Thyroid gland (tissue), 4 donors: ENCODE results near the gene P2RX1. TPM values are rescaled to one million over a fixed set of nuclear protein-coding genes. Genes with fewer than 3 reads are reported as not detected.

Experiments used
- DNase-seq, 2 donors: peaks; one replicate each; pipeline ENCODE4 v3.0.0-alpha.2; 2019
- H3K27ac ChIP-seq, 3 donors: fragments of 200-600 bp; sonication (generic); 1 replicate in 2 of 3; 2 replicates in 1 of 3; pipeline ENCODE4 v1.5.1; 2016 to 2019; ENCODE audit warnings: mild to moderate bottlenecking in 1 of 3, moderate library complexity in 1 of 3
- H3K27me3 ChIP-seq: fragments of 200-600 bp; sonication (generic); one replicate; pipeline ENCODE4 v1.5.1; 2019
- H3K36me3 ChIP-seq, 2 donors: fragments of 200-600 bp; sonication (generic); one replicate each; pipeline ENCODE4 v1.5.1; 2016 to 2019
- H3K4me1 ChIP-seq, 2 donors: fragments of 200-600 bp; sonication (generic); one replicate each; pipeline ENCODE4 v1.5.1; 2017 to 2019
- H3K4me3 ChIP-seq, 3 donors: fragments of 200-600 bp; sonication (generic); replicated peaks in 1 of 3; 1 replicate in 2 of 3; 2 replicates in 1 of 3; pipeline ENCODE4 v1.5.1; 2016; ENCODE audit warnings: mild to moderate bottlenecking in 1 of 3
- H3K9me3 ChIP-seq: fragments of 200-600 bp; sonication (generic); one replicate; pipeline ENCODE4 v1.5.1; 2017
- CTCF ChIP-seq, 6 experiments: fragments of 200-600 bp in 3 of 6; fragments of 450-650 bp in 3 of 6; sonication (generic) in 3 of 6; IDR thresholded peaks; one replicate each; pipeline ENCODE4 v1.5.1; 2016 to 2019; ENCODE audit warnings: antibody characterized with exemption in 6 of 6, mild to moderate bottlenecking in 2 of 6, inconsistent platforms in 1 of 6, moderate library complexity in 1 of 6
- POLR2A ChIP-seq, 2 donors: fragments of 450-650 bp; IDR thresholded peaks; one replicate each; pipeline ENCODE4 v1.6.1; 2017; ENCODE audit warnings: antibody characterized with exemption in 2 of 2, mild to moderate bottlenecking in 2 of 2, moderate library complexity in 1 of 2
- WGBS, 2 donors: methylation state at CpG; one replicate each; pipeline ENCODE4 v1.1.5; 2017; 5-methylcytosine and 5-hydroxymethylcytosine counted together
- intact Hi-C: fragments of 100-400 bp; cut with DNase I; formaldehyde crosslinking; loops from one replicate; pipeline ENCODE4 v1.15.1; 2023
- total RNA-seq, 4 donors: library from RNA; depleted of rRNA; stranded (reverse); fragments of >200 nt; gene quantifications; one replicate each; pipeline ENCODE4 v1.2.3, GENCODE V29; 2016

Gene P2RX1
- total RNA-seq, 4 donors from 2014 or later: 0.11 to 0.54 (median 0.21) TPM; not detected in 1

- Histone ChIP-seq H3K27ac (no peak overlapping the region), H3K4me1 (peaks cover 3 to 22% of the 10 kb centered on the region in 2 donors), H3K9me3 (no peaks in the 10 kb centered on the region), H3K4me3 (no peak overlapping the region), H3K36me3 (peaks cover 0 to 7% of the 10 kb centered on the region in 2 donors), H3K27me3 (no peaks in the 10 kb centered on the region)
- intact Hi-C loops: no loop called here
- TF ChIP-seq CTCF (IDR thresholded peaks at IDR 0.05) (no peak), POLR2A (IDR thresholded peaks at IDR 0.05) (no peak)
- WGBS, 2 donors: 44 to 58% methylated on average over 2 to 3 of the region's 4 CpGs
- DNase-seq: peak; percentile 51 to 70
Observed at GRCh38 chr17:3882276-3882675, 34.0 kb downstream of the P2RX1 start.

- TF ChIP-seq CTCF (IDR thresholded peaks at IDR 0.05) (no peak), POLR2A (IDR thresholded peaks at IDR 0.05) (no peak)
- no peak overlapping the region for H3K27ac ChIP-seq
- H3K27me3 ChIP-seq: no peaks in the 10 kb centered on the region
- peaks cover 0 to 12% of the 10 kb centered on the region in 2 donors for H3K4me1 ChIP-seq
- no peak for DNase-seq
- H3K4me3 ChIP-seq: no peak overlapping the region
- intact Hi-C loops: no loop called here
- H3K36me3 ChIP-seq: peaks cover 0 to 11% of the 10 kb centered on the region in 2 donors
- no peaks in the 10 kb centered on the region for H3K9me3 ChIP-seq
- 96 to 99% methylated on average over 6 to 7 of the region's 7 CpGs for WGBS, 2 donors
Observed at GRCh38 chr17:3880983-3881382, 35.3 kb downstream of the P2RX1 start.

GRCh38 chr17:3879591-3880417 is 36.5 kb downstream of the P2RX1 start:
- WGBS, 2 donors: 82 to 88% methylated on average over 16 to 22 of the region's 25 CpGs
- Histone ChIP-seq H3K36me3 (peaks cover 0 to 13% of the 10 kb centered on the region in 2 donors), H3K27me3 (no peaks in the 10 kb centered on the region), H3K4me3 (no peak overlapping the region), H3K27ac (no peak overlapping the region), H3K4me1 (peaks cover 0 to 9% of the 10 kb centered on the region in 2 donors), H3K9me3 (no peaks in the 10 kb centered on the region)
- DNase-seq: no peak
- intact Hi-C loops: no loop called here
- TF ChIP-seq POLR2A (IDR thresholded peaks at IDR 0.05) (no peak), CTCF (IDR thresholded peaks at IDR 0.05) (no peak)

GRCh38 chr17:3879186-3879585 is 37.1 kb downstream of the P2RX1 start:
- Histone ChIP-seq H3K4me3 (no peak overlapping the region), H3K27ac (no peak overlapping the region), H3K36me3 (peaks cover 0 to 7% of the 10 kb centered on the region in 2 donors), H3K9me3 (no peaks in the 10 kb centered on the region), H3K27me3 (no peaks in the 10 kb centered on the region), H3K4me1 (peaks cover 0 to 9% of the 10 kb centered on the region in 2 donors)
- TF ChIP-seq CTCF (IDR thresholded peaks at IDR 0.05) (no peak), POLR2A (IDR thresholded peaks at IDR 0.05) (no peak)
- intact Hi-C loops: no loop called here
- WGBS, 2 donors: 85 to 94% methylated on average over 5 of the region's 5 CpGs
- no peak for DNase-seq

GRCh38 chr17:3877220-3877619 is 39.0 kb downstream of the P2RX1 start:
- no peak overlapping the region for H3K27ac ChIP-seq
- no peaks in the 10 kb centered on the region for H3K27me3 ChIP-seq
- H3K4me3 ChIP-seq: no peak overlapping the region
- WGBS, 2 donors: 79 to 81% methylated on average over 8 of the region's 8 CpGs
- no peak for TF ChIP-seq POLR2A (IDR thresholded peaks at IDR 0.05)
- no peak for TF ChIP-seq CTCF (IDR thresholded peaks at IDR 0.05)
- intact Hi-C loops: no loop called here
- peaks cover 5 to 15% of the 10 kb centered on the region in 2 donors for H3K36me3 ChIP-seq
- H3K4me1 ChIP-seq: peaks cover 0 to 4% of the 10 kb centered on the region in 2 donors
- DNase-seq: no peak
- no peaks in the 10 kb centered on the region for H3K9me3 ChIP-seq
